IMR-90 (cell line): Measurements from ENCODE around the gene MTCL1. TPM values are rescaled to one million over a fixed set of nuclear protein-coding genes. Genes with fewer than 3 reads are reported as not detected.

ENCODE experiments used
- ATAC-seq: fragments of 200-7000 bp; cut with Tn5 transposase; 2 replicates; pipeline ENCODE4 v1.9.1; 2020; ENCODE audit warnings: low read depth, mild to moderate bottlenecking, moderate library complexity
- BruUV-seq: library from RNA; stranded (reverse); fragments of 400-500 nt; replicated peaks from 2 replicates; lab custom pipeline; 2021; lab: Mats Ljungman, UMichigan
- CTCF ChIA-PET: fragments of 300-600 bp; formaldehyde crosslinking; extraction: SDS; loops from one replicate; lab custom pipeline; 2021; ENCODE audit warnings: antibody characterized with exemption; lab: Yijun Ruan, JAX
- POLR2A ChIA-PET: fragments of 300-600 bp; sonication (Branson Sonifier 250); formaldehyde crosslinking; loops from one replicate; lab custom pipeline; 2022; ENCODE audit warnings: antibody characterized with exemption; ENCODE audit not compliant: unreplicated experiment; lab: Charles Lee
- DNase-seq: peaks from one replicate; pipeline ENCODE4 v3.0.0; 2013
- H2AFZ ChIP-seq: replicated peaks from 2 replicates; pipeline ENCODE3; 2013; ENCODE audit warnings: low read length, mild to moderate bottlenecking; ENCODE audit not compliant: poor library complexity
- H2AK5ac ChIP-seq: 2 replicates; pipeline ENCODE4 v1.6.1; 2013; ENCODE audit warnings: low read depth, low read length, inconsistent platforms
- H2AK9ac ChIP-seq: replicated peaks from 2 replicates; pipeline ENCODE3; 2013; ENCODE audit warnings: mild to moderate bottlenecking, low read depth, low read length, moderate library complexity; ENCODE audit not compliant: poor library complexity
- H2BK120ac ChIP-seq: 2 replicates; pipeline ENCODE4 v1.6.1; 2013; ENCODE audit warnings: low read depth, low read length, inconsistent platforms
- H2BK15ac ChIP-seq: 3 replicates; pipeline ENCODE4 v1.6.1; 2013; ENCODE audit warnings: low read depth, low read length, inconsistent platforms
- H2BK20ac ChIP-seq: 2 replicates; pipeline ENCODE4 v1.6.1; 2013; ENCODE audit warnings: low read depth, mild to moderate bottlenecking, inconsistent platforms, low read length, moderate library complexity
- H2BK5ac ChIP-seq: 2 replicates; pipeline ENCODE4 v1.6.1; 2013; ENCODE audit warnings: mild to moderate bottlenecking, low read depth, low read length, inconsistent platforms; ENCODE audit not compliant: poor library complexity, severe bottlenecking
- H3K14ac ChIP-seq: replicated peaks from 2 replicates; pipeline ENCODE4 v1.6.1; 2013; ENCODE audit warnings: low read depth, low read length, inconsistent platforms
- H3K18ac ChIP-seq: 2 replicates; pipeline ENCODE4 v1.6.1; 2013; ENCODE audit warnings: low read depth, low read length, control low read depth
- H3K23ac ChIP-seq: 2 replicates; pipeline ENCODE4 v1.6.1; 2013; ENCODE audit warnings: low read depth, low read length, inconsistent platforms
- H3K27ac ChIP-seq: 2 replicates; pipeline ENCODE4 v1.5.1; 2013; ENCODE audit warnings: mild to moderate bottlenecking, control low read depth, low read length; ENCODE audit not compliant: insufficient read depth
- H3K27me3 ChIP-seq: 2 replicates; pipeline ENCODE4 v1.6.1; 2013; ENCODE audit warnings: low read length; ENCODE audit not compliant: control insufficient read depth, insufficient read depth
- H3K36me3 ChIP-seq: 2 replicates; pipeline ENCODE4 v1.6.1; 2013; ENCODE audit warnings: low read length, mixed read lengths; ENCODE audit not compliant: control insufficient read depth, insufficient read depth
- H3K4ac ChIP-seq: 2 replicates; pipeline ENCODE4 v1.6.1; 2013; ENCODE audit warnings: low read depth, low read length, inconsistent platforms
- H3K4me1 ChIP-seq: 2 replicates; pipeline ENCODE4 v1.6.1; 2013; ENCODE audit warnings: low read length, mixed read lengths; ENCODE audit not compliant: control insufficient read depth, insufficient read depth
- H3K4me2 ChIP-seq: 2 replicates; pipeline ENCODE4 v1.6.1; 2013; ENCODE audit warnings: low read depth, mild to moderate bottlenecking, control low read depth, low read length, moderate library complexity
- H3K4me3 ChIP-seq: 2 replicates; pipeline ENCODE4 v1.5.1; 2013; ENCODE audit warnings: low read depth, mild to moderate bottlenecking, control low read depth, low read length, moderate library complexity; ENCODE audit not compliant: insufficient read depth
- H3K56ac ChIP-seq: 2 replicates; pipeline ENCODE4 v1.6.1; 2013; ENCODE audit warnings: low read length, inconsistent platforms; ENCODE audit not compliant: insufficient read depth; ENCODE audit errors: extremely low read depth
- H3K79me1 ChIP-seq, 2 experiments: 2 replicates each; pipeline ENCODE4 v1.6.1; 2013; ENCODE audit warnings: low read length in 2 of 2, inconsistent platforms in 1 of 2, low read depth in 1 of 2
- H3K9ac ChIP-seq: 2 replicates; pipeline ENCODE4 v1.6.1; 2013; ENCODE audit warnings: low read depth, low read length, control low read depth
- H3K9me1 ChIP-seq: 2 replicates; pipeline ENCODE4 v1.6.1; 2013; ENCODE audit warnings: low read length, inconsistent platforms; ENCODE audit not compliant: insufficient read depth
- H3K9me3 ChIP-seq: 2 replicates; pipeline ENCODE4 v1.6.1; 2013; ENCODE audit warnings: low read length; ENCODE audit not compliant: control insufficient read depth, insufficient read depth
- H4K20me1 ChIP-seq: 2 replicates; pipeline ENCODE4 v1.6.1; 2013; ENCODE audit warnings: low read length, inconsistent platforms; ENCODE audit not compliant: insufficient read depth
- H4K5ac ChIP-seq: 2 replicates; pipeline ENCODE4 v1.6.1; 2013; ENCODE audit warnings: mild to moderate bottlenecking, low read depth, low read length, control low read depth
- H4K8ac ChIP-seq, 2 experiments: 2 replicates each; pipeline ENCODE4 v1.6.1; 2013; ENCODE audit warnings: low read depth in 2 of 2, low read length in 2 of 2, control low read depth in 1 of 2, inconsistent platforms in 1 of 2
- H4K91ac ChIP-seq: 2 replicates; pipeline ENCODE4 v1.6.1; 2013; ENCODE audit warnings: low read depth, low read length, inconsistent platforms; ENCODE audit not compliant: insufficient read depth
- CEBPB ChIP-seq: IDR thresholded peaks from 2 replicates; pipeline ENCODE4 v1.6.1; 2012; ENCODE audit warnings: low read depth, low read length, improper control_type of control experiment
- FOS ChIP-seq: fragments of 150-350 bp; IDR thresholded peaks from 2 replicates; pipeline ENCODE4 v1.6.1; 2016; ENCODE audit warnings: low read depth, low read length
- MAFK ChIP-seq: IDR thresholded peaks from 2 replicates; pipeline ENCODE4 v1.6.1; 2012; ENCODE audit warnings: low read depth, low read length, improper control_type of control experiment
- NFE2L2 ChIP-seq: fragments of 150-350 bp; IDR thresholded peaks from 2 replicates; pipeline ENCODE4 v1.6.1; 2016; ENCODE audit warnings: low read depth, mild to moderate bottlenecking, low read length
- RCOR1 ChIP-seq: IDR thresholded peaks from 2 replicates; pipeline ENCODE4 v1.6.1; 2012; ENCODE audit warnings: mild to moderate bottlenecking, low read length, improper control_type of control experiment; ENCODE audit not compliant: insufficient replicate concordance
- WGBS, 2 experiments: methylation state at CpG; one replicate each; pipeline versions ENCODE4 v1.1.5 to v1.1.7; 2013; ENCODE audit warnings: missing lambda C conversion rate in 2 of 2; ENCODE audit not compliant: insufficient read length in 1 of 2; ENCODE audit errors: extremely low coverage in 2 of 2; 5-methylcytosine and 5-hydroxymethylcytosine counted together
- dilution Hi-C: fragments of 300-500 bp; cut with HindIII; formaldehyde crosslinking; loops from one replicate; pipeline ENCODE4 v1.14.3; 2018; ENCODE audit warnings: low sequenced_read_pairs; ENCODE audit not compliant: unreplicated experiment
- in situ Hi-C: fragments of 300-500 bp; cut with MboI; formaldehyde crosslinking; loops from 3 replicates; pipeline ENCODE4 v1.14.3; 2019; ENCODE audit warnings: low sequenced_read_pairs, inconsistent platforms, mixed read lengths
- intact Hi-C: fragments of 100-400 bp; cut with micrococcal nuclease; formaldehyde crosslinking; loops from 2 replicates; pipeline ENCODE4 v1.10.0; 2022
- polyA plus RNA-seq, 3 experiments: library from polyadenylated mRNA; depleted of rRNA; stranded (reverse); fragments of >200 nt; gene quantifications; 2 replicates each; pipeline ENCODE4 v1.2.3, GENCODE V29; 2012; ENCODE audit warnings: low replicate concordance in 1 of 3
- total RNA-seq: library from RNA; depleted of rRNA; stranded (reverse); fragments of >200 nt; gene quantifications from 2 replicates; pipeline ENCODE4 v1.2.3, GENCODE V29; 2012

Gene MTCL1
- total and polyA plus RNA-seq, 2 of the 4 experiments (the other 2 are of a cell fraction), result 29.0 to 45.3 TPM

GRCh38 chr18:8868779-8869415 is 163.5 kb downstream of the MTCL1 start:
- H2AK9ac ChIP-seq, result no peak overlapping the region
- H3K36me3 ChIP-seq, result no peaks in the 10 kb centered on the region
- H3K9me3 ChIP-seq, result no peaks in the 10 kb centered on the region
- H3K56ac ChIP-seq, result no peak overlapping the region
- H3K79me1 ChIP-seq, result no peaks in the 10 kb centered on the region
- no peak overlapping the region for H4K91ac ChIP-seq
- H2AFZ ChIP-seq, result no peak overlapping the region
- H3K27me3 ChIP-seq, result no peaks in the 10 kb centered on the region
- H4K8ac ChIP-seq, result peak overlapping the region in 1 of 2 experiments; percentile 13; a peak in 1 of 4 replicates
- H3K14ac ChIP-seq, result no peak overlapping the region
- no peak overlapping the region for H3K9ac ChIP-seq
- peak overlapping the region; percentile 1; the same call in 1 of the 2 replicates for H2AK5ac ChIP-seq
- no peaks in the 10 kb centered on the region for H4K20me1 ChIP-seq
- no peak overlapping the region for H4K5ac ChIP-seq
- dilution Hi-C loops (no loop called here), intact Hi-C loops (no loop called here), in situ Hi-C loops (no loop called here)
- H2BK5ac ChIP-seq, result no peak overlapping the region
- CTCF ChIA-PET, result interaction anchor here (0.6 kb wide), 1 partner anchor 1022 kb away, joined by 4 read pairs; no protein-coding TSS in a partner anchor
- no peak for ATAC-seq
- no peak for DNase-seq
- no peak overlapping the region for H3K4me2 ChIP-seq
- H2BK20ac ChIP-seq, result no peak overlapping the region
- 0 out of 3 replicates have a peak overlapping the region, but pooled peaks have one; percentile 8 for H2BK15ac ChIP-seq
- H3K4ac ChIP-seq, result no peak overlapping the region
- no peak overlapping the region for H3K23ac ChIP-seq
- 100% methylated on average over 1 of the region's 2 CpGs; no CpG with 5 or more reads in 1 of the 2 experiments for WGBS, 2 experiments
- H3K18ac ChIP-seq, result no peak overlapping the region
- POLR2A ChIA-PET, result no interaction called here
- H3K9me1 ChIP-seq, result 0 out of 2 replicates have a peak, but pooled peaks cover 6% of the 10 kb centered on the region
- no peaks in the 10 kb centered on the region for H3K4me1 ChIP-seq
- H2BK120ac ChIP-seq, result no peak overlapping the region
- H3K27ac ChIP-seq, result no peak overlapping the region
- no peak for TF ChIP-seq FOS
- no peak for TF ChIP-seq NFE2L2
- no peak for TF ChIP-seq MAFK
- TF ChIP-seq RCOR1, result no peak
- TF ChIP-seq CEBPB, result no peak
- H3K4me3 ChIP-seq, result no peak overlapping the region
- BruUV-seq, result no TSS peak
